ENCODE data around the gene AKR1A1. TPM values are rescaled to one million over a fixed set of nuclear protein-coding genes. Genes with fewer than 3 reads are reported as not detected.
"Not testable (repeated sequence)": the region's sequence is repeated elsewhere in the genome, so short reads cannot be mapped to it uniquely, and the experiment has no call there.

AKR1A1 gene
- total RNA-seq = 100 to 1,000 TPM; 231 to 243 (median 243) TPM

DNA sequence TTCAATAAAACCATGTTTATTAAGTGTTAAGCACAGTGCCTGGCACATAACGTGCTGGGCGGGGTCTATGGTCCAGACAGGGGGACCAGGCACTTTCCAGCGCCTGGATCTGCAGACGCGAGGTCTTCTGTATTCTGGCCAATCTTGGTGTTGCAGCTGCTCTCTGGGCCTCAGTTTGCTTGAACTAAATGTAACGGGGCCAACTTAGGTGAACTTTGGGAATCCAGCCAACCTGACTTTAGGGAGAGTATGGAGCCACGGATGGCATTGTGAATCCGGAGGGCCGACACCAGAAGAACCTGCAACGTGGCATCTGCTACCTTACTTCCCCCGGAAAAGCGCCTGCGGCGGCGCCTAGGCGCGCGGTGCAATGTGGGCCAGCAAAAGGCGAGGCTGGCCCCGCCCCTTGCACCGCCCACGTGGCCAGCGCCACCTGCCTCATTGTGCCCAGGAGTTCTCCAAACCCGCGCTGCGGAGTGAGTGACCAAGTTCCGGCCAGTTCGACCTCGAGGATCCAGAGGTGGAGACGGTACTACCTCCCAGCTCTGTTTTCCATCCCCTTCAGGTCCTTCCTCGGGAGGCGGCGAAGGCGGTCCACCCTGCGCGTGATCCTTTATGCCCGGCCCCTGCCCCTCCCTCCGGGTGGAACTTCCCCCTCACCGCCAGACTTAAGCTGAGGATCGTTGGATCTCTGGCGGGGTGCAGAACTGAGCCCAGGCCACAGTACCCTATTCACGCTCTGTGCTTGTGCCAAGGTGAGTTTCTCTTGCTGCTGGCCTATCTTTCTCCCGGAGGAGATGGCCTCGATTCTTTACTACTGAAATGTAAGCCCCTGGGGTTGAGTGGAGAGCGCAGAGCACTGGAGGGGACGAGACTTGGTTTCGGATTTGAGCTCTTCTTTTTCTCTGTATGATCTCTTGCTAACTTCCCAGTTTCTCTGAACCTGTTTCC, at the start of gene AKR1A1:
Gene AKR1A1, plus strand, starts transcription at position 426 of the 951 bp plus-strand sequence. CDS start 10,969 bp downstream, outside the sequence.
- Mint-ChIP-seq H3K4me3 (peak within 1 kb of the TSS; percentile 98), H3K9me3 (no peaks in the 10 kb centered on the region), H3K4me1 (ENCODE audit: low read depth) (peaks cover 16% of the 10 kb centered on the region), H3K36me3 (ENCODE audit: insufficient read depth) (peaks cover 9% of the 10 kb centered on the region), H3K27me3 (ENCODE audit: low read depth) (no peaks in the 10 kb centered on the region)
- ATAC-seq (peak; percentile 95 to 96), DNase-seq (peak; percentile 85)

DNA sequence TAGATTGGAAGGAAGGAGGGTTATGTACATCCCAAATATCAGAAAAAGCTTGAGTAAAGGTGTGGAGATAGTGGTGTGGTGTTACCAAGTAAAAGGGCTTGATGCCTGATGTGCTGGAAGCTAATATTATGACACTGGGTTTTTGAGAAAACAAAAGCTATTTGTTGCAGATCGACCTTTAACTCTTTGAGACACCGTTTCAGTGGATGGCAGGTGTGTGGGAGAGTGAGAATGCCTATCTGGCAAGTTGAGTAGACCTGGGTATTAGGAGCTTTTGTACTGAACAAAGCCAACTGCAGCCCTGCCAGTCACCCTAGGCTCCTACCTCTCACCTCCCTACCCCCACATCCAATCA, 49.1 kb upstream of the AKR1A1 start:
- H3K4me3 Mint-ChIP-seq = no peak overlapping the region
- DNase-seq = no peak
- no peaks in the 10 kb centered on the region for H3K27me3 Mint-ChIP-seq (ENCODE audit: low read depth)
- H3K4me1 Mint-ChIP-seq (ENCODE audit: low read depth) = peaks cover 27% of the 10 kb centered on the region
- H3K36me3 Mint-ChIP-seq (ENCODE audit: insufficient read depth) = no peaks in the 10 kb centered on the region
- no peak for ATAC-seq
- H3K9me3 Mint-ChIP-seq = no peaks in the 10 kb centered on the region

GRCh38 chr1:45503462-45504360, 46.9 kb upstream of the AKR1A1 start:
- no peaks in the 10 kb centered on the region for H3K36me3 Mint-ChIP-seq (ENCODE audit: insufficient read depth)
- peaks cover 25% of the 10 kb centered on the region for H3K4me1 Mint-ChIP-seq (ENCODE audit: low read depth)
- H3K27me3 Mint-ChIP-seq (ENCODE audit: low read depth) = no peaks in the 10 kb centered on the region
- H3K4me3 Mint-ChIP-seq = no peak overlapping the region
- no peaks in the 10 kb centered on the region for H3K9me3 Mint-ChIP-seq
- ATAC-seq = no peak
- DNase-seq = no peak

GRCh38 chr1:45507195-45507594, 43.4 kb upstream of the AKR1A1 start:
- no peaks in the 10 kb centered on the region for H3K27me3 Mint-ChIP-seq (ENCODE audit: low read depth)
- H3K9me3 Mint-ChIP-seq = no peaks in the 10 kb centered on the region
- no peak overlapping the region for H3K4me3 Mint-ChIP-seq
- ATAC-seq = no peak
- peaks cover 19% of the 10 kb centered on the region for H3K36me3 Mint-ChIP-seq (ENCODE audit: insufficient read depth)
- DNase-seq = no peak
- H3K4me1 Mint-ChIP-seq (ENCODE audit: low read depth) = no peaks in the 10 kb centered on the region

DNA sequence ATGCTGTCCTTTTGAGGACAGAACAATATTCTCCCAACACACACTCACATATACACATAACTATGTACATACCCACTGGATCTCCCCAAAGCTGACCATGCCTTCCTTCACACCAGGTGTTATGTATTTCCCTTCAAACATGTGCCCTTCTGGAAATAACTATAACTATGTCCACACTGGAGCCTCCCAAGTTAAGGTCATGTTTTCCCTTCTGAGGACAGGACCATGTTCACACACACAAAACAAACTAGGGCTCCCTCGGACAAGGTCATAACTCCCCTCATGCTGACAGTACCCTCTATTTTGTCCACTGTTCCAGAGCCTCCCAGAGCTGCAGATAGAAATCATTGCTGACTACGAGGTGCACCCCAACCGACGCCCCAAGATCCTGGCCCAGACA, 42.7 kb upstream of the AKR1A1 start:
- DNase-seq (no peak), ATAC-seq (no peak)
- no peak overlapping the region for H3K4me3 Mint-ChIP-seq
- H3K27me3 Mint-ChIP-seq (ENCODE audit: low read depth) = no peaks in the 10 kb centered on the region
- H3K4me1 Mint-ChIP-seq (ENCODE audit: low read depth) = peaks cover 3% of the 10 kb centered on the region
- peaks cover 22% of the 10 kb centered on the region for H3K36me3 Mint-ChIP-seq (ENCODE audit: insufficient read depth)
- H3K9me3 Mint-ChIP-seq = no peaks in the 10 kb centered on the region

GRCh38 chr1:45508295-45509151, 42.1 kb upstream of the AKR1A1 start:
- no peaks in the 10 kb centered on the region for H3K27me3 Mint-ChIP-seq (ENCODE audit: low read depth)
- H3K4me3 Mint-ChIP-seq = no peak overlapping the region
- peaks cover 26% of the 10 kb centered on the region for H3K36me3 Mint-ChIP-seq (ENCODE audit: insufficient read depth)
- peaks cover 3% of the 10 kb centered on the region for H3K4me1 Mint-ChIP-seq (ENCODE audit: low read depth)
- no peak for DNase-seq
- H3K9me3 Mint-ChIP-seq = no peaks in the 10 kb centered on the region
- peak; percentile 23 to 34 for ATAC-seq

GRCh38 chr1:45510036-45510971, 40.3 kb upstream of the AKR1A1 start:
- Mint-ChIP-seq H3K4me1 (ENCODE audit: low read depth) (peaks cover 3% of the 10 kb centered on the region), H3K36me3 (ENCODE audit: insufficient read depth) (peaks cover 39% of the 10 kb centered on the region), H3K4me3 (no peak overlapping the region), H3K9me3 (no peaks in the 10 kb centered on the region), H3K27me3 (ENCODE audit: low read depth) (no peaks in the 10 kb centered on the region)
- ATAC-seq (no peak), DNase-seq (no peak)

GRCh38 chr1:45510972-45511527, 39.6 kb upstream of the AKR1A1 start:
- Mint-ChIP-seq H3K4me3 (no peak overlapping the region), H3K4me1 (ENCODE audit: low read depth) (peaks cover 5% of the 10 kb centered on the region), H3K27me3 (ENCODE audit: low read depth) (no peaks in the 10 kb centered on the region), H3K9me3 (no peaks in the 10 kb centered on the region), H3K36me3 (ENCODE audit: insufficient read depth) (peaks cover 45% of the 10 kb centered on the region)
- DNase-seq = no peak
- no peak for ATAC-seq

DNA sequence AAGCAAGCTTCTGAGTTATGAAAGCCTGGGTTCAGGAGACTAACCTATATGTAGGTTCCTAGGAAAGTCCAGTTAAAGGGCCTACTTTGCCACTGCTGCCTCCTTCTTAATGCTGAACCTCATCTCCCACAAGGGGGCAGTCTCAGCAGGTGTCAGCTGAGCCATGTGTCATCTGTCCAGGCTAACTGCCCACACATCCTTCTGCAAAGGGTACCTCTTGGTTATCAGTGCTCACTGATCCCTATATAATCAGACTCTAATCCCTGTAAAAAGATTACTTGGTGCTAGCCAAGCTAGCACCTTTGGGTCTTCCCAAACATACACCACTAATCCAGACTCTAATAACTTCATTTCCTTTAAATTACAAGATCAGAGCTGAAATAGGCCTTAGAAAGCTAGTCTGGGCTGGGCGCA, 38.0 kb upstream of the AKR1A1 start:
- no peak overlapping the region for H3K4me3 Mint-ChIP-seq
- ATAC-seq = peak; percentile 72 to 73

DNA sequence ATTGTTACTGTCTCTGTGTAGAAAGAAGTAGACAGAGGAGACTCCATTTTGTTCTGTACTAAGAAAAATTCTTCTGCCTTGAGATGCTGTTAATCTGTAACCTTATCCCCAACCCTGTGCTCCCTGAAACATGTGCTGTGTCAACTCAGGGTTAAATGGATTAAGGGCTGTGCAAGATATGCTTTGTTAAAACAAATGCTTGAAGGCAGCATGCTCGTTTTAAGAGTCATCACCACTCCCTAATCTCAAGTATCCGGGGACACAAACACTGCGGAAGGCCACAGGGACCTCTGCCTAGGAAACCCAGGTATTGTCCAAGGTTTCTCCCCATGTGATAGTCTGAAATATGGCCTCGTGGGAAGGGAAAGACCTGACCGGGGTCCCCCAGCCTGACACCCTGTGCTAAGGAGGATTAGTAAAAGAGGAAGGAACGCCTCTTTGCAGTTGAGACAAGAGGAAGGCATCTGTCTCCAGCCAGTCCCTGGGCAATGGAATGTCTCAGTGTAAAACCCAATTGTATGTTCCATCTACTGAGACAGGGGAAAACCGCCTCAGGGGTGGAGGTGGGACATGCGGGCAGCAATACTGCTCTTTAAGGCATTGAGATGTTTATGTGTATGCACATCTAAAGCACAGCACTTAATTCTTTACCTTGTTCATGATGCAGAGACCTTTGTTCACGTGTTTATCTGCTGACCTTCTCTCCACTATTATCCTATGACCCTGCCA, 36.9 kb upstream of the AKR1A1 start:
- H3K27me3 Mint-ChIP-seq (ENCODE audit: low read depth); H3K9me3 Mint-ChIP-seq; DNase-seq; H3K4me3 Mint-ChIP-seq; ATAC-seq: not testable (repeated sequence)
- Mint-ChIP-seq H3K36me3 (ENCODE audit: insufficient read depth) (peaks cover 57% of the 10 kb centered on the region), H3K4me1 (ENCODE audit: low read depth) (peaks cover 16% of the 10 kb centered on the region)

More for the DNA sequence above, 38.0 kb upstream of the AKR1A1 start:
- Mint-ChIP-seq H3K36me3 (ENCODE audit: insufficient read depth) (peaks cover 56% of the 10 kb centered on the region), H3K27me3 (ENCODE audit: low read depth) (no peaks in the 10 kb centered on the region), H3K4me1 (ENCODE audit: low read depth) (peaks cover 13% of the 10 kb centered on the region), H3K9me3 (no peaks in the 10 kb centered on the region)
- DNase-seq = peak; percentile 48

- no peaks in the 10 kb centered on the region for H3K27me3 Mint-ChIP-seq (ENCODE audit: low read depth)
- DNase-seq (no peak), ATAC-seq (no peak)
- peaks cover 49% of the 10 kb centered on the region for H3K36me3 Mint-ChIP-seq (ENCODE audit: insufficient read depth)
- H3K4me1 Mint-ChIP-seq (ENCODE audit: low read depth) = peaks cover 30% of the 10 kb centered on the region
- H3K9me3 Mint-ChIP-seq = no peaks in the 10 kb centered on the region
- H3K4me3 Mint-ChIP-seq = no peak overlapping the region
Observed at GRCh38 chr1:45516036-45516435, 34.6 kb upstream of the AKR1A1 start.

DNA sequence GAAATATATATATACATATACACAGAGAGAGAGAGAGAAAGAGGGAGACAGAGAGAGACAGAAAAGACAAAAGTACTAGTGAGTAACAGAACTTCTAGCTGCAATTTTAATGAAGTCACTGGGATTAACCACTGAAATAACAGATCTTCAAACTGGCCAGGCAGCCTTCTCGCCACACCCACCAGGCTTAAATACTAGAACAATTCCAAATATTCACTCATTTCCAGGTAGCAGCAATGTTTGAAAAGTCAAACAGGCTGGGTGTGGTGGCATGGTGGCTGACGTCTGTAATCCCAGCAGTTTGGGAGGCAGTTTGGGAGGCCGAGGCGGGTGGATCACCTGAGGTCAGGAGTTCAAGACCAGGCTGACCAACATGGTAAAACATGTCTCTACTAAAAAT, 34.2 kb upstream of the AKR1A1 start:
- no peaks in the 10 kb centered on the region for H3K9me3 Mint-ChIP-seq
- ATAC-seq (no peak), DNase-seq (no peak)
- H3K4me3 Mint-ChIP-seq = no peak overlapping the region
- peaks cover 30% of the 10 kb centered on the region for H3K4me1 Mint-ChIP-seq (ENCODE audit: low read depth)
- no peaks in the 10 kb centered on the region for H3K27me3 Mint-ChIP-seq (ENCODE audit: low read depth)
- H3K36me3 Mint-ChIP-seq (ENCODE audit: insufficient read depth) = peaks cover 45% of the 10 kb centered on the region

Data from activated T-cell treated with anti-CD3 and anti-CD28 coated beads, Interleukin-2, amount 50 U/mL, for 4 hours (primary cell).